ENCODE measurements around the gene DOHH.
"Not testable (repeated sequence)": the region's sequence is repeated elsewhere in the genome, so short reads cannot be mapped to it uniquely, and the experiment has no call there.

DOHH gene

DNA sequence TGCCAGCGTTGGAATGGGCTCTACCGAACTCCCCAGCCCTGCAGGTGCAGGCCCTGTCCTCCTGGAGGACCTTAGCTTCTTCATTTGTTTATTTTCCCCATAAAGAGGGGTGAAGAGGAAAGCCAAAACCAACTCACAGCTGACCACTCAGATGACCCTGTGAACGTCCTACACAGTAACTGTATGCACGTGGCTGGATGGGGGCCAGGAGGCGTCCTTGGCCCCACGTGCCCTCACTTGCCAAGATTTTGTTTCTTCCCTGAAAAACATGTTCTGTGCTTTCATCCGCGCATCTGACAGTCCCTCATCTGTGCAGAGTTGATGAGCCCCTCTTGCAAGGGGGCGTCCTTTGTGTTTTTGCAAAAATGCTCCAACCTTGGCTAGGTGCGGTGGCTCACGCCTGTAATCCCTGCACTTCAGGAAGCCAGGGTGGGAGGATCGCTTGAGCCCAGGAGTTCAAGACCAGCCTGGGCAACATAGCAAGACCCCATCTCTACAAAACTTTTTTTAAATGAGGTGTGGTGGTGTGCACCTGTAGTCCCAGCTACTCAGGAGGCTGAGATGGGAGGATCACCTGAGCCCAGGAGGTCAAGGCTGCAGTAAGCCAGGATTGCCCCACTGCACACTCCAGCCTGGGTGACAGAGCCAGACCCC, 33.2 kb upstream of the DOHH start:
- H3K36me3 ChIP-seq (ENCODE audit: control insufficient read depth in 2 of 2, insufficient read depth in 2 of 2, low read length in 2 of 2) = peaks cover 11 to 41% of the 10 kb centered on the region in 2 donors
- H3K4me3 ChIP-seq (ENCODE audit: low read length in 2 of 2) = no peak overlapping the region
- no peak overlapping the region for H3K27ac ChIP-seq (ENCODE audit: low read length)
- H3K27me3 ChIP-seq (ENCODE audit: control insufficient read depth in 1 of 2, insufficient read depth in 2 of 2, low read length in 2 of 2) = no peaks in the 10 kb centered on the region
- peaks cover 3% of the 10 kb centered on the region for H3K4me1 ChIP-seq (ENCODE audit: control insufficient read depth, insufficient read depth, low read length)
- H3K9ac ChIP-seq (ENCODE audit: low read length in 2 of 2) = no peak overlapping the region
- no peaks in the 10 kb centered on the region for H3K9me3 ChIP-seq (ENCODE audit: control insufficient read depth in 2 of 2, low read length in 2 of 2)

DNA sequence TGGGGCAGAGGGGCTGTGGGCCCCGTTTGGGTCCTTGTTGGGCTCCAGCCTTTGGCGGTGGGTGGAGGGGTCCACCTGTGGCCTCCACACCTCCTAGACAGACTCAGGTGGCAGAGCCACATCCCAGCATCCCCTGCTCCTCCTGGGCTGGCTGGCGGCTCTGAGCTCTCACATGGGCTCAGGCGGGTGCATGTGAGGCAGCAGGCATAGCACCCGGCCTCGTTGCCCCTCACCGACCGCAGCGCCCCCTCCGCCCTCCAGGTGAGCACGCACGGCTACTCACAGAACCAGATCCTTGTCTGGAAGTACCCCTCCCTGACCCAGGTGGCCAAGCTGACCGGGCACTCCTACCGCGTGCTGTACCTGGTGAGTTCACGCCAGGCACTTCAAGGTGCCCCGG, 32.6 kb upstream of the DOHH start:
- Histone ChIP-seq H3K4me3 (ENCODE audit: low read length in 2 of 2) (no peak overlapping the region), H3K36me3 (ENCODE audit: control insufficient read depth in 2 of 2, insufficient read depth in 2 of 2, low read length in 2 of 2) (peaks cover 13 to 45% of the 10 kb centered on the region in 2 donors), H3K9ac (ENCODE audit: low read length in 2 of 2) (no peak overlapping the region), H3K9me3 (ENCODE audit: control insufficient read depth in 2 of 2, low read length in 2 of 2) (no peaks in the 10 kb centered on the region), H3K4me1 (ENCODE audit: control insufficient read depth, insufficient read depth, low read length) (peaks cover 3% of the 10 kb centered on the region), H3K27me3 (ENCODE audit: control insufficient read depth in 1 of 2, insufficient read depth in 2 of 2, low read length in 2 of 2) (no peaks in the 10 kb centered on the region), H3K27ac (ENCODE audit: low read length) (no peak overlapping the region)

DNA sequence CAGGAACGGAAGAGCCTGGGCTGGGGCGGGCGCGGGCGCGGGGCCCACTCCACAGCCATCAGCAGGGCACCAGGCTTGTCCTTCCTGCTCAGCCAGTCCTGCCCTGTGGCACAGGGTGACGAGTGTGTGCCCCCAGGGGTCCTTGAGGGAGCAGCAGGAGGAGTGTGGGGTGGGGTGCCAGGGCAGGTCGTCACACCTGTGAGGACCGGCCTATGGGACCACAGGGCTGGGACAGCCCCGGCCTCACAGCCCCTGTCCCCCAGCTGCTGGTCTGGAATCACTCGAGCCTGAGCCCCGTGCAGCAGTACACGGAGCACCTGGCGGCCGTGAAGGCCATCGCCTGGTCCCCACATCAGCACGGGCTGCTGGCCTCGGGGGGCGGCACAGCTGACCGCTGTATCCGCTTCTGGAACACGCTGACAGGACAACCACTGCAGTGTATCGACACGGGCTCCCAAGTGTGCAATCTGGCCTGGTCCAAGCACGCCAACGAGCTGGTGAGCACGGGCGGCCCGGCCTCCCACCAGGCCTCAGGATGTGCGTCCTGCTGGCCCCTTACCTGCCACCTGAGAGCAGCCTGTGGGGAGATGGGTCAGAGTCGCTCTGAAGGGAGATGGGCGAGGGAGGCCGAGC, 31.8 kb upstream of the DOHH start:
- Histone ChIP-seq H3K36me3 (ENCODE audit: control insufficient read depth in 2 of 2, insufficient read depth in 2 of 2, low read length in 2 of 2) (peaks cover 15 to 47% of the 10 kb centered on the region in 2 donors), H3K4me3 (ENCODE audit: low read length in 2 of 2) (no peak overlapping the region), H3K27me3 (ENCODE audit: control insufficient read depth in 1 of 2, insufficient read depth in 2 of 2, low read length in 2 of 2) (no peaks in the 10 kb centered on the region), H3K4me1 (ENCODE audit: control insufficient read depth, insufficient read depth, low read length) (peaks cover 3% of the 10 kb centered on the region), H3K27ac (ENCODE audit: low read length) (no peak overlapping the region), H3K9me3 (ENCODE audit: control insufficient read depth in 2 of 2, low read length in 2 of 2) (no peaks in the 10 kb centered on the region), H3K9ac (ENCODE audit: low read length in 2 of 2) (no peak overlapping the region)

DNA sequence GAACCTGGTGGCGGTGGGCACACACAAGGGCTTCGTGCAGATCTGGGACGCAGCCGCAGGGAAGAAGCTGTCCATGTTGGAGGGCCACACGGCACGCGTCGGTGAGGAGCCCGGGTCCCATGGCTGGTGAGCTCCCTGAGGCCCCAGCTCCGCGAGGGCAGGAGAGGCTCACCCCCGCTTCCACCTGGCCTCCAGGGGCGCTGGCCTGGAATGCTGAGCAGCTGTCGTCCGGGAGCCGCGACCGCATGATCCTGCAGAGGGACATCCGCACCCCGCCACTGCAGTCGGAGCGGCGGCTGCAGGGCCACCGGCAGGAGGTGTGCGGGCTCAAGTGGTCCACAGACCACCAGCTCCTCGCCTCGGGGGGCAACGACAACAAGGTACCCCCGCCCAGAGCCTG, 31.2 kb upstream of the DOHH start:
- H3K4me3 ChIP-seq (ENCODE audit: low read length in 2 of 2) = no peak overlapping the region
- H3K36me3 ChIP-seq (ENCODE audit: control insufficient read depth in 2 of 2, insufficient read depth in 2 of 2, low read length in 2 of 2) = peaks cover 19 to 52% of the 10 kb centered on the region in 2 donors
- no peaks in the 10 kb centered on the region for H3K9me3 ChIP-seq (ENCODE audit: control insufficient read depth in 2 of 2, low read length in 2 of 2)
- H3K27me3 ChIP-seq (ENCODE audit: control insufficient read depth in 1 of 2, insufficient read depth in 2 of 2, low read length in 2 of 2) = no peaks in the 10 kb centered on the region
- no peaks in the 10 kb centered on the region for H3K4me1 ChIP-seq (ENCODE audit: control insufficient read depth, insufficient read depth, low read length)
- H3K27ac ChIP-seq (ENCODE audit: low read length) = no peak overlapping the region
- no peak overlapping the region for H3K9ac ChIP-seq (ENCODE audit: low read length in 2 of 2)

DNA sequence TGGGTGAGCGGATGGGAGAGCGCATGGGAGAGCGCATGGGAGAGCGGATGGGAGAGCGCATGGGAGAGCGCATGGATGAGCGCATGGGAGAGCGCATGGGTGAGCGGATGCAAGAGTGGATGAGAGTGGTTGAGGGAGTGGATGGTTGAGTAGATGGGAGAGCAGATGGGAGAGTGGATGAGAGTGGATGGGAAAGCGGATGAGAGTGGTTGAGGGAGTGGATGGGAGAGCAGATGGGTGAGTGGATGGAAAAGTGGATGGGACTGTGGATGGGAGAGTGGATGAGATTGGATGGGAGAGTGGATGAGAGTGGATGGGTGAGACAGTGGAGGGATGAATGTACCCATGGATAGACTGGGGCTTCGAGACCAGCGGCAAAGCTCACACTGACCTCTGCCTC, 29.9 kb upstream of the DOHH start:
- H3K27me3 ChIP-seq (ENCODE audit: control insufficient read depth in 1 of 2, insufficient read depth in 2 of 2, low read length in 2 of 2) = no peaks in the 10 kb centered on the region
- H3K27ac ChIP-seq (ENCODE audit: low read length) = no peak overlapping the region
- H3K36me3 ChIP-seq (ENCODE audit: control insufficient read depth in 2 of 2, insufficient read depth in 2 of 2, low read length in 2 of 2) = peaks cover 18 to 49% of the 10 kb centered on the region in 2 donors
- H3K4me3 ChIP-seq (ENCODE audit: low read length in 2 of 2) = no peak overlapping the region
- H3K9ac ChIP-seq (ENCODE audit: low read length in 2 of 2) = no peak overlapping the region
- H3K4me1 ChIP-seq (ENCODE audit: control insufficient read depth, insufficient read depth, low read length) = no peaks in the 10 kb centered on the region
- no peaks in the 10 kb centered on the region for H3K9me3 ChIP-seq (ENCODE audit: control insufficient read depth in 2 of 2, low read length in 2 of 2)

DNA sequence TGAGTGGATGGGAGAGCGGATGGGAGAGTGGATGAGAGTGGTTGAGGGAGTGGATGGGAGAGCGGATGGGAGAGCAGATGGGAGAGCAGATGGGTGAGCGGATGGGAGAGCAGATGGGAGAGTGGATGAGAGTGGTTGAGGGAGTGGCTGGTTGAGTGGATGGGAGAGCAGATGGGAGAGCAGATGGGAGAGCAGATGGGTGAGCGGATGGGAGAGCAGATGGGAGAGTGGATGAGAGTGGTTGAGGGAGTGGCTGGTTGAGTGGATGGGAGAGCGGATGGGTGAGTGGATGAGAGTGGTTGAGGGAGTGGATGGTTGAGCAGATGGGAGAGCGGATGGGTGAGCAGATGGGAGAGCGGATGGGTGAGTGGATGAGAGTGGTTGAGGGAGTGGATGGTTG, 28.8 kb upstream of the DOHH start:
- H3K9me3 ChIP-seq (ENCODE audit: control insufficient read depth in 2 of 2, low read length in 2 of 2); H3K9ac ChIP-seq (ENCODE audit: low read length in 2 of 2); H3K4me1 ChIP-seq (ENCODE audit: control insufficient read depth, insufficient read depth, low read length); H3K27ac ChIP-seq (ENCODE audit: low read length); H3K4me3 ChIP-seq (ENCODE audit: low read length in 2 of 2); H3K27me3 ChIP-seq (ENCODE audit: control insufficient read depth in 1 of 2, insufficient read depth in 2 of 2, low read length in 2 of 2): not testable (repeated sequence)
- H3K36me3 ChIP-seq (ENCODE audit: control insufficient read depth in 2 of 2, insufficient read depth in 2 of 2, low read length in 2 of 2) = peaks cover 20 to 43% of the 10 kb centered on the region in 2 donors

DNA sequence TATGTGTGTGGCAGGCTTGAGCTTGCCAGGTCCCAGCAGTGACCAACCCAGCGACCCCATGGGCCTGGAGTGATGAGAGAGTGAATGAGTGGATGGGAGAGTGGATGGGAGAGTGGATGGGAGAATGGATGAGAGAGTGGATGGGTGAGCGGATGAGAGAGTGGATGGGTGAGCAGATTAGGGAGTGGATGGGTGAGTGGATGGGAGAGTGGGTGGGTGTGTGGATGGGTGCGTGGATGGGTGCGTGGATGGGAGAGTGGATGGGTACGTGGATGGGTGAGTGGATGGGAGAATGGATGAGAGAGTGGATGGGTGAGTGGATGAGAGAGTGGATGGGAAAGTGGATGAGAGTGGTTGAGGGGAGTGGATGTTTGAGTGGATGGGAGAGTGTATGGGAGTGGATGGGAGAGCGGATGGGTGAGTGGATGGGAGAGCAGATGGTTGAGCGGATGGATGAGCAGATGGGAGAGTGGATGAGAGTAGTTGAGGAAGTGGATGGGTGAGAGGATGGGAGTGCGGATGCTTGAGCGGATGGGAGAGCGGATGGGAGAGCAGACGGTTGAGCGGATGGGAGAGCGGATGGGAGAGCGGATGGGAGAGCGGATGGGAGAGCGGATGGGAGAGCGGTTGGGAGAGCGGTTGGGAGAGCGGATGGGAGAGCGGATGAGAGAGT, 28.2 kb upstream of the DOHH start:
- Histone ChIP-seq H3K9ac (ENCODE audit: low read length in 2 of 2) (no peak overlapping the region), H3K27ac (ENCODE audit: low read length) (no peak overlapping the region), H3K9me3 (ENCODE audit: control insufficient read depth in 2 of 2, low read length in 2 of 2) (no peaks in the 10 kb centered on the region), H3K4me3 (ENCODE audit: low read length in 2 of 2) (no peak overlapping the region), H3K36me3 (ENCODE audit: control insufficient read depth in 2 of 2, insufficient read depth in 2 of 2, low read length in 2 of 2) (peaks cover 19 to 46% of the 10 kb centered on the region in 2 donors), H3K27me3 (ENCODE audit: control insufficient read depth in 1 of 2, insufficient read depth in 2 of 2, low read length in 2 of 2) (no peaks in the 10 kb centered on the region), H3K4me1 (ENCODE audit: control insufficient read depth, insufficient read depth, low read length) (no peaks in the 10 kb centered on the region)

DNA sequence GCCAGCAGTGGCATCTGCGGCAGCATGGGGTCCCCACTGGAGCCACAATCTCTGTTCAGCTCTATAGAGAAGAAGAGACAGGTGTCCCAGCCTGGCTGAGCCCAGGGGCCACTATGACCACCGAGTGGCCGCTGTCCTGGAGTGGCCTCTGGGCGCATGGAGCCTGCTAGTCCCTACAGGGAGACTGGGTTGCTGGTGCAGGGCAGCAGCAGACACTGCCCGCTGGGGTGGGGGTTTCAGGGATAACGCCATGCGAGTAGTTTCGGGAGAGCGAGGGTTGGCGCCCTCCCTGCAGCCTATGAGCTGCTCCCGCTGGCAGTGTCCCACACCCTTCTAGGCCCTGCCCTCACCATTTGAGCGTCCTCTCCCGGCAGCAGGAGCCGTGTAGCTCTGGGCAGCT, 27.6 kb upstream of the DOHH start:
- no peaks in the 10 kb centered on the region for H3K9me3 ChIP-seq (ENCODE audit: control insufficient read depth in 2 of 2, low read length in 2 of 2)
- H3K27ac ChIP-seq (ENCODE audit: low read length) = no peak overlapping the region
- H3K9ac ChIP-seq (ENCODE audit: low read length in 2 of 2) = no peak overlapping the region
- H3K4me1 ChIP-seq (ENCODE audit: control insufficient read depth, insufficient read depth, low read length) = no peaks in the 10 kb centered on the region
- H3K36me3 ChIP-seq (ENCODE audit: control insufficient read depth in 2 of 2, insufficient read depth in 2 of 2, low read length in 2 of 2) = peaks cover 17 to 45% of the 10 kb centered on the region in 2 donors
- no peak overlapping the region for H3K4me3 ChIP-seq (ENCODE audit: low read length in 2 of 2)
- H3K27me3 ChIP-seq (ENCODE audit: control insufficient read depth in 1 of 2, insufficient read depth in 2 of 2, low read length in 2 of 2) = no peaks in the 10 kb centered on the region

DNA sequence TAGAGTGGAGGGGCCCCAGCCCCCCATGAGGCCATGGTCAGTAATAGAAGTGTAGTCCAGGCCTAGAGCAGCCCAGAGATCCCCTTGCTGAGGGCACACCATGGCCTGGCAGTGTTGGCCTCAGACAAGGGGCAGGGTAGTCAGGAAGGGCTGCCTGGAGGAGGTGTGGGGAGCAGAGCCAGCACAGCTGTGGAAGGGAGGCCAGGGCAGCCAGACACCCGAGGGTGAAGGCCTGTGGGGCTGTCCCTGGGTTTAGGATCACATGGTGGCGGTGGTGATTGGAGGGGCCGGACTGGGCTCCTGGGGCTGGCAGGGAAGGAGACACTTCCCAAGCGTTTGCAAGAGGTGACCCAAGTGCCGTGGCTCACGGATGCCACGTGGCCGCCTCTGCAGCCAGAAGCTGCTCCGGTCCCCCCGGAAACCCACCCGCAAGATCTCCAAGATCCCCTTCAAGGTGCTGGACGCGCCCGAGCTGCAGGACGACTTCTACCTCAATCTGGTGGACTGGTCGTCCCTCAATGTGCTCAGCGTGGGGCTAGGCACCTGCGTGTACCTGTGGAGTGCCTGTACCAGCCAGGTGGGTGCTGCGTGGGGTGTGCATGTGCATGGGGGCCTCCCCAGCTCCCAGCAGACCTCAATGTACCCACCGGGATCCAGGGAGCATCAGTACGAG, 26.9 kb upstream of the DOHH start:
- Histone ChIP-seq H3K27me3 (ENCODE audit: control insufficient read depth in 1 of 2, insufficient read depth in 2 of 2, low read length in 2 of 2) (no peaks in the 10 kb centered on the region), H3K9me3 (ENCODE audit: control insufficient read depth in 2 of 2, low read length in 2 of 2) (no peaks in the 10 kb centered on the region), H3K4me1 (ENCODE audit: control insufficient read depth, insufficient read depth, low read length) (no peaks in the 10 kb centered on the region), H3K9ac (ENCODE audit: low read length in 2 of 2) (no peak overlapping the region), H3K36me3 (ENCODE audit: control insufficient read depth in 2 of 2, insufficient read depth in 2 of 2, low read length in 2 of 2) (peaks cover 17 to 38% of the 10 kb centered on the region in 2 donors), H3K4me3 (ENCODE audit: low read length in 2 of 2) (no peak overlapping the region), H3K27ac (ENCODE audit: low read length) (no peak overlapping the region)

DNA sequence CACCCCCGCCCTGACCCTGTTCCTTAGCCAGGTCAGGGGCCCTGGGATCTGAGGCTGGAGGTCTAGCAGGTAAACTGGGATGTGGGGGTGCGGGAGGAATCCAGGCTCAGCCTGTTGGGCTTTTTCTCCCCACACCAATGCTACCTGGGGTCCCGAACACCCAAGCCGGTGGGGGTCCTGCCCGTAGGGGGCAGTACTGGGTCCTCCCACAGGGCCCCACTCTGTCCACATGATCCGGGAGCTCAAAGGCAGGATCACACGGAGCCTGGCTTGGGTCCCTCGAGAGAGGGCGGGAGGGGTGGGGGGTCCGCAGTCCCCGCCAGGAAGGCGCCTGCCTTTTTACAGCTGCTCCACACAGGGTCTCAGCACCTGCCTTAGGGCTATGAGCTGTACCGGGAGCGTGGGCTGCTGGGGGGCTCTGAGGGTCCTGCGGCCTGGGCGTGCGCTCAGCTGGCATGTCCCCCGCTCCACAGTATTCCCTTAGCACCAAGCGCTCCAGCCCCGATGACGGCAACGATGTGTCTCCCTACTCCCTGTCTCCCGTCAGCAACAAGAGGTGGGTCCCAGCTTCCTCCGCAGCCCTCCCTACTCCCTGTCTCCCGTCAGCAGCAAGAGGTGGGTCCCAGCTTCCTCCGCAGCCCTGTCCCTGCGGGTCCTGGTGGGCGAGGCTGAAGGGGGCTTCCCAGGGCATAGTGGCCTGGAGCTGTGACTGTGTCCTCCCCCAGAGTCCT, 26.2 kb upstream of the DOHH start:
- Histone ChIP-seq H3K27ac (ENCODE audit: low read length) (no peak overlapping the region), H3K4me3 (ENCODE audit: low read length in 2 of 2) (no peak overlapping the region), H3K9me3 (ENCODE audit: control insufficient read depth in 2 of 2, low read length in 2 of 2) (no peaks in the 10 kb centered on the region), H3K27me3 (ENCODE audit: control insufficient read depth in 1 of 2, insufficient read depth in 2 of 2, low read length in 2 of 2) (no peaks in the 10 kb centered on the region), H3K4me1 (ENCODE audit: control insufficient read depth, insufficient read depth, low read length) (no peaks in the 10 kb centered on the region), H3K36me3 (ENCODE audit: control insufficient read depth in 2 of 2, insufficient read depth in 2 of 2, low read length in 2 of 2) (peaks cover 17 to 37% of the 10 kb centered on the region in 2 donors), H3K9ac (ENCODE audit: low read length in 2 of 2) (no peak overlapping the region)
